Tibial nerve (tissue), 3 donors: Measurements from ENCODE around the gene EPB41L4A.

Source experiments
- CTCF ChIP-seq, 5 experiments: fragments of 200-600 bp in 3 of 5; fragments of 450-650 bp in 2 of 5; sonication (generic) in 3 of 5; IDR thresholded peaks; one replicate each; pipeline ENCODE4 v1.5.1; 2016 to 2019; ENCODE audit warnings: antibody characterized with exemption in 5 of 5, mild to moderate bottlenecking in 3 of 5, moderate library complexity in 2 of 5
- POLR2A ChIP-seq, 2 donors: fragments of 450-650 bp; IDR thresholded peaks; one replicate each; pipeline ENCODE4 v1.6.1; 2017; ENCODE audit warnings: antibody characterized with exemption in 2 of 2, mild to moderate bottlenecking in 2 of 2, moderate library complexity in 2 of 2

DNA sequence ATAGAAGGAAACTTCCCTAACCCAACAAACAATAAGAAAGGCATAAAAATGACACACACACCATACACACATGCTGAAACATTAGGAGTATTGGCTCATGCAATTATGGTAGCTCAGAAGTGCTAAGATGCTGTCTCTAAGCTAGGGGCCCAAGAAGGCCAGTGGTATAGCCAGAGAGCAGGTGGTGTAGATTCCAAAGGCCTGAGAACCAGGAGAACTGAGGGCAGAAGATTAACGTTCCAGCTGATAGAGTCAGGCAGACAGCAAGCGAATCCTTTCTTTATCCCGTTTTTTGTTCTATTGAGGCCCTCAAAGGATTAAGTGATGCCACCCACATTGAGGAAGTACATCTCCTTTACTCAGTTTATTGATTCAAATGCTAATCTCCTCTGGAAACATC lies 262.9 kb downstream of the EPB41L4A start:
- no peak for TF ChIP-seq POLR2A (IDR thresholded peaks at IDR 0.05)
- TF ChIP-seq CTCF (IDR thresholded peaks at IDR 0.05), result no peak
